ENCODE results near the gene LRRC27.

GRCh38 chr10:132294561-132295318, 37.3 kb upstream of the LRRC27 start:
- TF ChIP-seq CTCF (conservative IDR thresholded peaks at IDR 0.05; ENCODE audit: low read depth, low read length) = no peak
- TF ChIP-seq EZH2 (IDR thresholded peaks at IDR 0.05; ENCODE audit: low read length, unreplicated experiment) = no peak
- TF ChIP-seq EZH2phosphoT487 (IDR thresholded peaks at IDR 0.05; ENCODE audit: borderline replicate concordance, low read length) = no peak
